Adrenal gland (tissue), 12 donors: Measurements from ENCODE around the gene NKAIN2. TPM values are rescaled to one million over a fixed set of nuclear protein-coding genes. Genes with fewer than 3 reads are reported as not detected.

ENCODE experiments used
- DNase-seq, 7 donors: peaks; one replicate each; pipeline ENCODE4 v3.0.0-alpha.2; 2019 to 2020
- H3K27ac ChIP-seq, 5 donors: fragments of 200-600 bp; sonication (generic) in 4 of 5; 1 replicate in 3 of 5; 2 replicates in 2 of 5; pipeline versions ENCODE4 v1.5.1 to v1.8.0; 2016 to 2020; ENCODE audit warnings: mild to moderate bottlenecking in 1 of 5
- H3K27me3 ChIP-seq: fragments of 200-600 bp; 2 replicates; pipeline ENCODE4 v1.8.0; 2021
- H3K36me3 ChIP-seq, 2 donors: fragments of 200-600 bp; replicated peaks in 1 of 2; 1 replicate in 1 of 2; 2 replicates in 1 of 2; pipeline versions ENCODE4 v1.5.1 to v1.8.0; 2018 to 2022
- H3K4me1 ChIP-seq, 2 donors: fragments of 200-600 bp; replicated peaks in 1 of 2; 1 replicate in 1 of 2; 2 replicates in 1 of 2; pipeline versions ENCODE4 v1.5.1 to v1.8.0; 2018 to 2021
- H3K4me3 ChIP-seq, 4 donors: fragments of 200-600 bp; sonication (generic) in 3 of 4; one replicate each; pipeline ENCODE4 v1.5.1; 2016 to 2018
- H3K9me3 ChIP-seq, 3 donors: fragments of 200-600 bp; sonication (generic) in 1 of 3; replicated peaks in 1 of 3; 1 replicate in 2 of 3; 2 replicates in 1 of 3; pipeline versions ENCODE4 v1.5.1 to v1.8.0; 2016 to 2021
- POLR2A ChIP-seq, 2 donors: fragments of 450-650 bp; IDR thresholded peaks; one replicate each; pipeline ENCODE4 v1.6.1; 2017; ENCODE audit warnings: antibody characterized with exemption in 2 of 2, mild to moderate bottlenecking in 2 of 2, moderate library complexity in 1 of 2
- WGBS, 4 donors: extraction: QIAGEN DNeasy Blood & Tissue Kit in 2 of 4; methylation state at CpG; one replicate each; pipeline versions ENCODE4 v1.1.5 to v1.1.7; 2013 to 2017; 5-methylcytosine and 5-hydroxymethylcytosine counted together
- intact Hi-C, 2 donors: fragments of 100-400 bp; cut with DNase I; formaldehyde crosslinking; loops; one replicate each; pipeline versions ENCODE4 v1.14.1 to v1.15.0; 2022 to 2023
- polyA plus RNA-seq, 3 donors: library from polyadenylated mRNA; stranded (reverse); fragments of 200-250 nt in 2 of 3; fragments of 350-450 nt in 1 of 3; fragmentation: Illumina TruSeq in 1 of 3; extraction: RNeasy Lipid Tissue Mini Kit (QIAGEN cat#74804) in 1 of 3; gene quantifications; one replicate each; pipeline ENCODE4 v1.2.3, GENCODE V29; 2013 to 2014
- total RNA-seq, 9 donors: library from RNA; depleted of rRNA in 4 of 9; stranded (reverse); fragments of >200 nt in 4 of 9; fragments of 120-200 nt in 1 of 9; fragmentation: NEBNext Ultra II Directional in 1 of 9; extraction: Animal tissue kit (Norgen Biotek cat#: 25700) in 1 of 9; gene quantifications; one replicate each; pipeline versions ENCODE4 v1.1.0 to v1.2.4, GENCODE V29; 2013 to 2023
- TF ChIP-seq, protein P1 (sequence below), 6 experiments: fragments of 450-650 bp in 4 of 6; fragments of 200-600 bp in 2 of 6; sonication (generic) in 1 of 6; IDR thresholded peaks; 1 replicate in 5 of 6; 2 replicates in 1 of 6; pipeline versions ENCODE4 v1.5.1 to v1.8.0; 2016 to 2021; ENCODE audit warnings: antibody characterized with exemption in 6 of 6, mild to moderate bottlenecking in 2 of 6, moderate library complexity in 1 of 6
- donor health status: healthy with polysubstance abuse.
- donor health status: Bipolar disorder and iron deficiency.
- donor health status: DM: yes; HTN: yes; CAD: no.
- donor health status: DM: no; HTN: no; CAD: no.
- donor health status: DM: no; HTN: no; CAD: no.
- donor health status: DM: yes; HTN: yes; CAD: no.

The NKAIN2 gene
- total and polyA plus RNA-seq, 12 donors, result under 0.01 to 0.61 (median 0.23) TPM; not detected in 3

DNA sequence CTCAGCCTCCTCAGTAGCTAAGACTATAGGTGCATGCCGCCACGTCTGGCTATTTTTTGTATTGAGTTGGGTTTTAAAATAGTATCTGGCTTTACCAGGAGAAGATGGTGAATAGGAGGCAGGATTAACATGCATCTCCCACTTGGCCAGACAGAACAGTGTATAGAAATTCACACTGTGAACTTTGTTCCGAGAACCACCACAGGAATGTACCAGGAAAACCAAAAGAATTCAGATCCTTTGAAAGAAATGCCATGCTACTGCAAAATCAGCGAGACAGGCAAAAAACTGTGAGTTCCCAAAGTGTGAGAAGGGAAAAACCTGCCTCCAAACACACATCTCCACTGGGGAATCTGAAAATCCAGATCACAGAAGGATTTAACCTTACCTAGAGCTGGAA is 327.6 kb downstream of the NKAIN2 start:
- Histone ChIP-seq H3K36me3 (no peaks in the 10 kb centered on the region), H3K4me3 (no peak overlapping the region), H3K27me3 (no peaks in the 10 kb centered on the region), H3K27ac (no peak overlapping the region), H3K9me3 (no peaks in the 10 kb centered on the region), H3K4me1 (no peaks in the 10 kb centered on the region)
- no peak for TF ChIP-seq POLR2A (IDR thresholded peaks at IDR 0.05)
- TF ChIP-seq, protein P1, sequence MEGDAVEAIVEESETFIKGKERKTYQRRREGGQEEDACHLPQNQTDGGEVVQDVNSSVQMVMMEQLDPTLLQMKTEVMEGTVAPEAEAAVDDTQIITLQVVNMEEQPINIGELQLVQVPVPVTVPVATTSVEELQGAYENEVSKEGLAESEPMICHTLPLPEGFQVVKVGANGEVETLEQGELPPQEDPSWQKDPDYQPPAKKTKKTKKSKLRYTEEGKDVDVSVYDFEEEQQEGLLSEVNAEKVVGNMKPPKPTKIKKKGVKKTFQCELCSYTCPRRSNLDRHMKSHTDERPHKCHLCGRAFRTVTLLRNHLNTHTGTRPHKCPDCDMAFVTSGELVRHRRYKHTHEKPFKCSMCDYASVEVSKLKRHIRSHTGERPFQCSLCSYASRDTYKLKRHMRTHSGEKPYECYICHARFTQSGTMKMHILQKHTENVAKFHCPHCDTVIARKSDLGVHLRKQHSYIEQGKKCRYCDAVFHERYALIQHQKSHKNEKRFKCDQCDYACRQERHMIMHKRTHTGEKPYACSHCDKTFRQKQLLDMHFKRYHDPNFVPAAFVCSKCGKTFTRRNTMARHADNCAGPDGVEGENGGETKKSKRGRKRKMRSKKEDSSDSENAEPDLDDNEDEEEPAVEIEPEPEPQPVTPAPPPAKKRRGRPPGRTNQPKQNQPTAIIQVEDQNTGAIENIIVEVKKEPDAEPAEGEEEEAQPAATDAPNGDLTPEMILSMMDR (IDR thresholded peaks at IDR 0.05), result no peak
- WGBS, 4 donors, result 70 to 86% (median 78%) methylated on average over 4 of the region's 4 CpGs
- DNase-seq, result no peak
- intact Hi-C loops, result no loop called here

DNA sequence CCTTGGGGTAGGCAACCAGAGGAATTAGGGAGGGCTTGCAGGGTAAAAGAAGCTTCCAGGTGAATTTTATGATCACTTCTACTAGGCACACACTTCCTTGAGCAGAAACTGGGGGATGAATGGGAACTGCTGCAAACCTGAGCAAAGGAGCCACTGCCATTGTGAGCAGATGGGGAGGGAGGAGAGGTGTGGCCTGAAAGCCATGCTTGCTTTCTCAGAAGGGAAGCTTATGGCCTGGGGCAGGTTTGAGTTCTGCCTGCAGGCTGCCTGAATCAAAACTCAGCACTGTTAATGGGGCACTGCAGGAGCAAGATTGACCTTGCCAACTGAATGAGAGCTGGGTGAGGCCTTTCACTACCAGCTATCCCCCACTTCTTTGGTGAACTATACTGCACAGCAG is 328.1 kb downstream of the NKAIN2 start:
- no peak overlapping the region for H3K27ac ChIP-seq
- DNase-seq, result no peak
- H3K36me3 ChIP-seq, result no peaks in the 10 kb centered on the region
- intact Hi-C loops, result no loop called here
- H3K27me3 ChIP-seq, result no peaks in the 10 kb centered on the region
- H3K4me1 ChIP-seq, result no peaks in the 10 kb centered on the region
- no peaks in the 10 kb centered on the region for H3K9me3 ChIP-seq
- TF ChIP-seq, protein P1 (IDR thresholded peaks at IDR 0.05), result no peak
- no peak for TF ChIP-seq POLR2A (IDR thresholded peaks at IDR 0.05)
- no peak overlapping the region for H3K4me3 ChIP-seq

DNA sequence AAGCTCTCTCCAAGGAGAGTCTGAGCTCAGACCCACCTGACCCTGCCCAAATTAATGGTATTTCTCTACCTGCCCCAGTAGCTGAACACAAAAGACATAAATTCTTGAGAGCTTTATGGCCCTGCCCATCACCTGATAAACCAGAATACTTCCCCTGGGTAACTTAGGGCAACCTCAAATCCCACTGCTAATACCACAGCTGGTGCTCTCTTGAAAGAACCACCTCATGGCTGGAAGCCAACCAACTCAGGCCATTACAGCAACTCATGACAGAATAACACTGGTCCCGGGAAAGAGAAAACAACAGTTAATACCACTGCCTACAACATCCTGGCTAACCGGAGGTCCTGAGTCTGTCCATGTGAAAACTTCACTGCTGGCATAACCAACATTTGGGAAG is 328.6 kb downstream of the NKAIN2 start:
- Histone ChIP-seq H3K4me3 (no peak overlapping the region), H3K4me1 (no peaks in the 10 kb centered on the region), H3K27ac (no peak overlapping the region), H3K9me3 (no peaks in the 10 kb centered on the region), H3K27me3 (no peaks in the 10 kb centered on the region), H3K36me3 (no peaks in the 10 kb centered on the region)
- WGBS, 4 donors, result 74 to 92% (median 88%) methylated on average over 2 of the region's 2 CpGs
- DNase-seq, result no peak
- TF ChIP-seq, protein P1 (IDR thresholded peaks at IDR 0.05), result no peak
- no peak for TF ChIP-seq POLR2A (IDR thresholded peaks at IDR 0.05)
- intact Hi-C loops, result no loop called here

DNA sequence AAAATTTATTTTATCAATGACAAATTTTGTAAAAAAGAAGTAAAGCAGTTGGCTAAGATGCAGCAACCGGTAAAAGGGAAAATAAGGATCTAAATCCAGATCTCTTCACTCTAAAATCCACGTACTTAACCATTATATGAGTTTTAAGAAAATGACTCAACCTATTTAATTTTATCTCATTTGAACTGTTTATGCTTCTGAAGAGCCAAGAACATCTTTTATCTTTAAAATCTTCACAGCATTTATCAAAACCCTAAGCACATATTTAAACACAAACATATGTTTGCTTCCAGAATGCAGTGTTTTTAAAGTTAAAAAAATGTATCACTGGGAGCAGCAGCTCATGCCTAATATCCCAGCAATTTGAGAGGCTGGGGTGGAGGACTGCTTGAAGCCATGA is 339.2 kb downstream of the NKAIN2 start:
- Histone ChIP-seq H3K36me3 (no peaks in the 10 kb centered on the region), H3K4me1 (no peaks in the 10 kb centered on the region), H3K27ac (no peak overlapping the region), H3K9me3 (no peaks in the 10 kb centered on the region), H3K27me3 (no peaks in the 10 kb centered on the region), H3K4me3 (no peak overlapping the region)
- WGBS, 4 donors, result 61 to 74% (median 71%) methylated on average over 2 of the region's 2 CpGs
- no peak for TF ChIP-seq POLR2A (IDR thresholded peaks at IDR 0.05)
- TF ChIP-seq, protein P1 (IDR thresholded peaks at IDR 0.05), result no peak
- DNase-seq, result no peak
- intact Hi-C loops, result no loop called here
